GM23338 (cell line): Measurements from ENCODE around the gene CHRD.

Experiments
- CREB1 ChIP-seq: fragments of 250-450 bp; sonication (Bioruptor Pico); IDR thresholded peaks from 2 replicates; pipeline ENCODE4 v1.5.0; 2020; ENCODE audit warnings: low read depth, mild to moderate bottlenecking, moderate library complexity
- EZH2 ChIP-seq: fragments of 200-600 bp; sonication (generic); IDR thresholded peaks from one replicate; pipeline ENCODE4 v1.8.0; 2017; ENCODE audit warnings: antibody characterized with exemption, mild to moderate bottlenecking, low read depth; ENCODE audit not compliant: unreplicated experiment
- EZH2phosphoT487 ChIP-seq: fragments of 200-600 bp; sonication (generic); IDR thresholded peaks from one replicate; pipeline ENCODE4 v1.8.1; 2018; ENCODE audit warnings: antibody characterized with exemption; ENCODE audit not compliant: unreplicated experiment
- JUNB ChIP-seq: IDR thresholded peaks from one replicate; pipeline ENCODE4 v1.6.1; 2016; ENCODE audit warnings: antibody characterized with exemption; ENCODE audit not compliant: unreplicated experiment
- NANOG ChIP-seq: IDR thresholded peaks from 2 replicates; pipeline ENCODE4 v1.6.1; 2016; ENCODE audit warnings: antibody characterized with exemption, borderline replicate concordance
- POLR2AphosphoS5 ChIP-seq: IDR thresholded peaks from 2 replicates; pipeline ENCODE4 v1.6.1; 2016; ENCODE audit warnings: antibody characterized with exemption, low read depth
- STAT1 ChIP-seq: IDR thresholded peaks from one replicate; pipeline ENCODE4 v1.6.1; 2016; ENCODE audit warnings: antibody characterized with exemption; ENCODE audit not compliant: unreplicated experiment
- ZNF114 ChIP-seq: fragments of 250-450 bp; sonication (Bioruptor Pico); IDR thresholded peaks from 2 replicates; pipeline ENCODE4 v1.5.0; 2020; ENCODE audit warnings: mild to moderate bottlenecking, moderate library complexity
- ZNF331 ChIP-seq: fragments of 250-450 bp; sonication (Bioruptor Pico); IDR thresholded peaks from 2 replicates; pipeline ENCODE4 v1.5.0; 2020; ENCODE audit warnings: low read depth, mild to moderate bottlenecking, moderate library complexity
- TF ChIP-seq, protein P1 (sequence below), 2 experiments: fragments of 200-600 bp in 1 of 2; sonication (generic) in 1 of 2; conservative IDR thresholded peaks; 2 replicates each; pipeline versions ENCODE4 v1.5.1 to v1.6.1; 2016 to 2017; ENCODE audit warnings: antibody characterized with exemption in 2 of 2, low read depth in 2 of 2, mild to moderate bottlenecking in 2 of 2, moderate library complexity in 1 of 2
- TF ChIP-seq, protein P2 (sequence below): IDR thresholded peaks from one replicate; pipeline ENCODE4 v1.6.1; 2018; ENCODE audit warnings: antibody characterized with exemption; ENCODE audit not compliant: unreplicated experiment
- TF ChIP-seq, protein P3 (sequence below): IDR thresholded peaks from 2 replicates; pipeline ENCODE4 v1.6.1; 2016; ENCODE audit warnings: antibody characterized with exemption
- TF ChIP-seq, protein P4 (sequence below): fragments of 250-450 bp; sonication (Bioruptor Pico); IDR thresholded peaks from 2 replicates; pipeline ENCODE4 v1.5.0; 2020; ENCODE audit warnings: mild to moderate bottlenecking, moderate library complexity

DNA sequence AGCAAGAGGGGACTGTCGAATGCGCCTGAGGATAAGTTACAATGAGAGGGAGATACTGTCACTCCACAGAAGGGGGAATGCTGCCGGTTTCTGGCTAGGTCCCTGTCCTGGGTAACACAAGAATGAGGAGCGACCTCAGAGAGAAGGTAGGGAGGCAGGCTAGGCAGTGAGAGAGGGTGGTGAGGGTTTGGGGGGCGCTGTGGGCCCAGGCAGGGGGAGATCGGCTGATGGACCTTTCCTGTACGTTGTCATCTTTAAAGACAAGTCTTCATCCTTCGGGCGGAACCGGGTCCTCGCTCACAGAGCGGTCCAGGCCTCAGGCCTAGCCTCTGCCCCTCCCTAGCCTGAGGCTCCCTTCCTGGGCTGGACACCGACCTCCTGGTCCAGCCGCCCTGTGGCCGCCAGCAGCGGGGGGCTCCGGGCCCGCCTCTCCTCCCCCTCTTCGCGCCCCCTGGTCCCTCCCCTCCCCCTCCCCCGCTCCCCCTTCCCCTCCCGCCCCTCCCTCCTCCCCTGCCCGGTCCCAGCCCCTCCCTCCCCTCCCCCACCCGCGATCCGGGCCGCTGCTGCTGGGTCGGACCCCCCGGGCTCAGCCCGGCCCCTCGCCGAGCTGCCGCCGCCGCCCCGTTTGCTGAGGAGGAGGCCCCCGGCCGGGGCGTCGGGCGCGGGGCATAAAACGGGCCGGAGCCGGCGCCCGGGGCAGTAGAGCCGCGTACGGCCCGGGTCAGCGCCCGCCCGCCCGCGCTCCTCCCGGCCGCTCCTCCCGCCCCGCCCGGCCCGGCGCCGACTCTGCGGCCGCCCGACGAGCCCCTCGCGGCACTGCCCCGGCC lies at the start of gene CHRD:
- TF ChIP-seq STAT1 (no peak), POLR2AphosphoS5 (no peak), EZH2 (peak; percentile 25), ZNF331 (CRISPR knock-in tag) (no peak), NANOG (no peak), EZH2phosphoT487 (no peak), ZNF114 (CRISPR knock-in tag) (no peak), CREB1 (CRISPR knock-in tag) (no peak), JUNB (no peak)
- TF ChIP-seq, protein P1, sequence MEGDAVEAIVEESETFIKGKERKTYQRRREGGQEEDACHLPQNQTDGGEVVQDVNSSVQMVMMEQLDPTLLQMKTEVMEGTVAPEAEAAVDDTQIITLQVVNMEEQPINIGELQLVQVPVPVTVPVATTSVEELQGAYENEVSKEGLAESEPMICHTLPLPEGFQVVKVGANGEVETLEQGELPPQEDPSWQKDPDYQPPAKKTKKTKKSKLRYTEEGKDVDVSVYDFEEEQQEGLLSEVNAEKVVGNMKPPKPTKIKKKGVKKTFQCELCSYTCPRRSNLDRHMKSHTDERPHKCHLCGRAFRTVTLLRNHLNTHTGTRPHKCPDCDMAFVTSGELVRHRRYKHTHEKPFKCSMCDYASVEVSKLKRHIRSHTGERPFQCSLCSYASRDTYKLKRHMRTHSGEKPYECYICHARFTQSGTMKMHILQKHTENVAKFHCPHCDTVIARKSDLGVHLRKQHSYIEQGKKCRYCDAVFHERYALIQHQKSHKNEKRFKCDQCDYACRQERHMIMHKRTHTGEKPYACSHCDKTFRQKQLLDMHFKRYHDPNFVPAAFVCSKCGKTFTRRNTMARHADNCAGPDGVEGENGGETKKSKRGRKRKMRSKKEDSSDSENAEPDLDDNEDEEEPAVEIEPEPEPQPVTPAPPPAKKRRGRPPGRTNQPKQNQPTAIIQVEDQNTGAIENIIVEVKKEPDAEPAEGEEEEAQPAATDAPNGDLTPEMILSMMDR (conservative IDR thresholded peaks at IDR 0.05; ENCODE audit: low read depth in 2 of 2) = peak in 1 of 2 experiments; percentile 19; a peak in 1 of 4 replicates
- TF ChIP-seq, protein P2, sequence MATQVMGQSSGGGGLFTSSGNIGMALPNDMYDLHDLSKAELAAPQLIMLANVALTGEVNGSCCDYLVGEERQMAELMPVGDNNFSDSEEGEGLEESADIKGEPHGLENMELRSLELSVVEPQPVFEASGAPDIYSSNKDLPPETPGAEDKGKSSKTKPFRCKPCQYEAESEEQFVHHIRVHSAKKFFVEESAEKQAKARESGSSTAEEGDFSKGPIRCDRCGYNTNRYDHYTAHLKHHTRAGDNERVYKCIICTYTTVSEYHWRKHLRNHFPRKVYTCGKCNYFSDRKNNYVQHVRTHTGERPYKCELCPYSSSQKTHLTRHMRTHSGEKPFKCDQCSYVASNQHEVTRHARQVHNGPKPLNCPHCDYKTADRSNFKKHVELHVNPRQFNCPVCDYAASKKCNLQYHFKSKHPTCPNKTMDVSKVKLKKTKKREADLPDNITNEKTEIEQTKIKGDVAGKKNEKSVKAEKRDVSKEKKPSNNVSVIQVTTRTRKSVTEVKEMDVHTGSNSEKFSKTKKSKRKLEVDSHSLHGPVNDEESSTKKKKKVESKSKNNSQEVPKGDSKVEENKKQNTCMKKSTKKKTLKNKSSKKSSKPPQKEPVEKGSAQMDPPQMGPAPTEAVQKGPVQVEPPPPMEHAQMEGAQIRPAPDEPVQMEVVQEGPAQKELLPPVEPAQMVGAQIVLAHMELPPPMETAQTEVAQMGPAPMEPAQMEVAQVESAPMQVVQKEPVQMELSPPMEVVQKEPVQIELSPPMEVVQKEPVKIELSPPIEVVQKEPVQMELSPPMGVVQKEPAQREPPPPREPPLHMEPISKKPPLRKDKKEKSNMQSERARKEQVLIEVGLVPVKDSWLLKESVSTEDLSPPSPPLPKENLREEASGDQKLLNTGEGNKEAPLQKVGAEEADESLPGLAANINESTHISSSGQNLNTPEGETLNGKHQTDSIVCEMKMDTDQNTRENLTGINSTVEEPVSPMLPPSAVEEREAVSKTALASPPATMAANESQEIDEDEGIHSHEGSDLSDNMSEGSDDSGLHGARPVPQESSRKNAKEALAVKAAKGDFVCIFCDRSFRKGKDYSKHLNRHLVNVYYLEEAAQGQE = no peak
- TF ChIP-seq, protein P3, sequence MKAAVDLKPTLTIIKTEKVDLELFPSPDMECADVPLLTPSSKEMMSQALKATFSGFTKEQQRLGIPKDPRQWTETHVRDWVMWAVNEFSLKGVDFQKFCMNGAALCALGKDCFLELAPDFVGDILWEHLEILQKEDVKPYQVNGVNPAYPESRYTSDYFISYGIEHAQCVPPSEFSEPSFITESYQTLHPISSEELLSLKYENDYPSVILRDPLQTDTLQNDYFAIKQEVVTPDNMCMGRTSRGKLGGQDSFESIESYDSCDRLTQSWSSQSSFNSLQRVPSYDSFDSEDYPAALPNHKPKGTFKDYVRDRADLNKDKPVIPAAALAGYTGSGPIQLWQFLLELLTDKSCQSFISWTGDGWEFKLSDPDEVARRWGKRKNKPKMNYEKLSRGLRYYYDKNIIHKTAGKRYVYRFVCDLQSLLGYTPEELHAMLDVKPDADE = no peak
- TF ChIP-seq, protein P4, sequence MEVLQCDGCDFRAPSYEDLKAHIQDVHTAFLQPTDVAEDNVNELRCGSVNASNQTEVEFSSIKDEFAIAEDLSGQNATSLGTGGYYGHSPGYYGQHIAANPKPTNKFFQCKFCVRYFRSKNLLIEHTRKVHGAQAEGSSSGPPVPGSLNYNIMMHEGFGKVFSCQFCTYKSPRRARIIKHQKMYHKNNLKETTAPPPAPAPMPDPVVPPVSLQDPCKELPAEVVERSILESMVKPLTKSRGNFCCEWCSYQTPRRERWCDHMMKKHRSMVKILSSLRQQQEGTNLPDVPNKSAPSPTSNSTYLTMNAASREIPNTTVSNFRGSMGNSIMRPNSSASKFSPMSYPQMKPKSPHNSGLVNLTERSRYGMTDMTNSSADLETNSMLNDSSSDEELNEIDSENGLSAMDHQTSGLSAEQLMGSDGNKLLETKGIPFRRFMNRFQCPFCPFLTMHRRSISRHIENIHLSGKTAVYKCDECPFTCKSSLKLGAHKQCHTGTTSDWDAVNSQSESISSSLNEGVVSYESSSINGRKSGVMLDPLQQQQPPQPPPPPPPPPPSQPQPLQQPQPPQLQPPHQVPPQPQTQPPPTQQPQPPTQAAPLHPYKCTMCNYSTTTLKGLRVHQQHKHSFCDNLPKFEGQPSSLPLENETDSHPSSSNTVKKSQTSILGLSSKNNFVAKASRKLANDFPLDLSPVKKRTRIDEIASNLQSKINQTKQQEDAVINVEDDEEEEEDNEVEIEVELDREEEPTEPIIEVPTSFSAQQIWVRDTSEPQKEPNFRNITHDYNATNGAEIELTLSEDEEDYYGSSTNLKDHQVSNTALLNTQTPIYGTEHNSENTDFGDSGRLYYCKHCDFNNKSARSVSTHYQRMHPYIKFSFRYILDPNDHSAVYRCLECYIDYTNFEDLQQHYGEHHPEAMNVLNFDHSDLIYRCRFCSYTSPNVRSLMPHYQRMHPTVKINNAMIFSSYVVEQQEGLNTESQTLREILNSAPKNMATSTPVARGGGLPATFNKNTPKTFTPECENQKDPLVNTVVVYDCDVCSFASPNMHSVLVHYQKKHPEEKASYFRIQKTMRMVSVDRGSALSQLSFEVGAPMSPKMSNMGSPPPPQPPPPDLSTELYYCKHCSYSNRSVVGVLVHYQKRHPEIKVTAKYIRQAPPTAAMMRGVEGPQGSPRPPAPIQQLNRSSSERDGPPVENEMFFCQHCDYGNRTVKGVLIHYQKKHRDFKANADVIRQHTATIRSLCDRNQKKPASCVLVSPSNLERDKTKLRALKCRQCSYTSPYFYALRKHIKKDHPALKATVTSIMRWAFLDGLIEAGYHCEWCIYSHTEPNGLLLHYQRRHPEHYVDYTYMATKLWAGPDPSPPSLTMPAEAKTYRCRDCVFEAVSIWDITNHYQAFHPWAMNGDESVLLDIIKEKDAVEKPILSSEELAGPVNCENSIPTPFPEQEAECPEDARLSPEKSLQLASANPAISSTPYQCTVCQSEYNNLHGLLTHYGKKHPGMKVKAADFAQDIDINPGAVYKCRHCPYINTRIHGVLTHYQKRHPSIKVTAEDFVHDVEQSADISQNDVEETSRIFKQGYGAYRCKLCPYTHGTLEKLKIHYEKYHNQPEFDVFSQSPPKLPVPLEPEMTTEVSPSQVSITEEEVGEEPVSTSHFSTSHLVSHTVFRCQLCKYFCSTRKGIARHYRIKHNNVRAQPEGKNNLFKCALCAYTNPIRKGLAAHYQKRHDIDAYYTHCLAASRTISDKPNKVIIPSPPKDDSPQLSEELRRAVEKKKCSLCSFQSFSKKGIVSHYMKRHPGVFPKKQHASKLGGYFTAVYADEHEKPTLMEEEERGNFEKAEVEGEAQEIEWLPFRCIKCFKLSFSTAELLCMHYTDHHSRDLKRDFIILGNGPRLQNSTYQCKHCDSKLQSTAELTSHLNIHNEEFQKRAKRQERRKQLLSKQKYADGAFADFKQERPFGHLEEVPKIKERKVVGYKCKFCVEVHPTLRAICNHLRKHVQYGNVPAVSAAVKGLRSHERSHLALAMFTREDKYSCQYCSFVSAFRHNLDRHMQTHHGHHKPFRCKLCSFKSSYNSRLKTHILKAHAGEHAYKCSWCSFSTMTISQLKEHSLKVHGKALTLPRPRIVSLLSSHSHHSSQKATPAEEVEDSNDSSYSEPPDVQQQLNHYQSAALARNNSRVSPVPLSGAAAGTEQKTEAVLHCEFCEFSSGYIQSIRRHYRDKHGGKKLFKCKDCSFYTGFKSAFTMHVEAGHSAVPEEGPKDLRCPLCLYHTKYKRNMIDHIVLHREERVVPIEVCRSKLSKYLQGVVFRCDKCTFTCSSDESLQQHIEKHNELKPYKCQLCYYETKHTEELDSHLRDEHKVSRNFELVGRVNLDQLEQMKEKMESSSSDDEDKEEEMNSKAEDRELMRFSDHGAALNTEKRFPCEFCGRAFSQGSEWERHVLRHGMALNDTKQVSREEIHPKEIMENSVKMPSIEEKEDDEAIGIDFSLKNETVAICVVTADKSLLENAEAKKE (CRISPR knock-in tag) = no peak
